CD1c-positive myeloid dendritic cell (primary cell): ENCODE data around the gene PNLIPRP1.

Experiments used
- DNase-seq: peaks from one replicate; pipeline ENCODE4 v3.0.0-alpha.2; 2016; ENCODE audit errors: extremely low spot score

Gene PNLIPRP1

GRCh38 chr10:116631871-116632295, 41.1 kb downstream of the PNLIPRP1 start:
- DNase-seq: no peak

GRCh38 chr10:116632596-116633215, 41.9 kb downstream of the PNLIPRP1 start:
- no peak for DNase-seq

DNA sequence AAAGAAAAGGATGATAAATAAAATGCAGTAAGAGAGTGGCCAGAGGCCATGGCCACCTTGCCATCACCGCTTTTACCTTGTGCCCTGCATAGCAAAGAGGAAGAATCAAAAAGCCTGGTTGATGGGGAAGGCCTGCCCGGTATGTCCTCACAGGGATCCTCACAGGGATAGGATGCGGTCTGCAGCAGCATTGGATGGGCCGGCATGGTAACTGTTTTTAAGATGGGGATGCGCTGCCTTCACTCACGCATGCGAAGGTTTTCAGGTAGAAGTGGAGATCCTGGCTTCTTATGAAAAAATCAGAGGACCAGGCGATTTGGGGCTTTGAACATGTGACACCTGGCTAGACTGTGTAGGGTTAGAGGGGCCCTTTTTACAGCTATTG, 42.4 kb downstream of the PNLIPRP1 start:
- no peak for DNase-seq

DNA sequence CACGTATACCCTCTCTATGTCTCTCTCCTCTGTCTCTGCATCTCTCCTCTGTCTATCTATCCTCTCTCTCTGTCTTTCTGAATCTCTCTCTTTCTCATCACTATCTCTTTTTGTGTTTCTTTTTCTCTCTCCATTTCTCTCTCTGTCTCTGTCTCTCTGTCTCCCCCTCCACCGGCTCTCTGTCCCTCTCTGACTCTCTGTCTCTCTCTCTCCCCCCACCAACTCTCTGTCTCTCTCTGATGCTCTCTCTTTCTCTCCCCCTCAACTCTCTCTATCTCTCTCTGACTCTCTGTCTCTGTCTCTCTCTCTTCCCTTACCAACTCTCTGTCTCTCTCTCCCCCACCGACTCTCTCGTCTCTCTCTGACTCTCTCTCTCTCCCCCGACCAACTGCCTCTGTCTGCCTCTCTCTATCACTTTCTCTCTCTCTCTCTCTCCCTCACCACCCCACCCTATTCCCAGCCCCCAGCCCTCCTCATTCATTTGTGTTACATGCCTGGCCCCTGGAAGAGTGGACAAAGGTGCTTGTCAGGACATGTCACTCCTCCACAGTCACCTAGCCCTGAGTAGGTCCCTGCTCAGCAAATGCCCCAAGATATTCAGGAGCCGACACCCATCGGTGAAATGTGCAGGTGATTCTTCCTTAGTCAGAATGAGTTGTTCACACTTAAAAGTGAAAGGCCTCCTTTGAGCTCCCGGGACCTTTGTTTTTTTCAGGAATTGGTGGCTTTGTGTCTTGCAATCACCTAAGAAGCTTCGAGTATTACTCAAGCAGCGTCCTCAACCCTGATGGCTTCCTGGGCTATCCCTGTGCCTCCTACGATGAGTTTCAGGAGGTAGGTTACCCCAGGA, 43.6 kb downstream of the PNLIPRP1 start:
- no peak for DNase-seq

DNA sequence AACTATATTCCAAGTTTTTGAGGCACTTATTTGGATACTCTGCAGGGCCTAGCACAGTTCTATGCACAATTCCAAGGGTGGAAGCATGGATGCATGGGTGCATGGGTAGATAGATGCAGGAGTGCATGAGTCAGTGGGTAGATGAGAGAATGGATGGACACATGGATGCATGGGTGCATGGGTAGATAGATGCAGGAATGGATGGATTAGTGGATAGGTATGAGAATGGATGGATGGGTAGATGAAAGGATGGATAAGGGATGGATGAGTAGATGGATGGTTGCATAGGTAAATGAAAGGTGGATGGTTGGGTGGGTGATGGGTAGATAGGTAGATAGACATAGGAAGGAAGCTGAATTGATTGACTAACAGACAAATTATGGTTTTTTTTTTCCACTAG, 45.6 kb downstream of the PNLIPRP1 start:
- DNase-seq: no peak

- no peak for DNase-seq
These were observed 46.2 kb downstream of the PNLIPRP1 start for GRCh38 chr10:116636976-116637375.

DNA sequence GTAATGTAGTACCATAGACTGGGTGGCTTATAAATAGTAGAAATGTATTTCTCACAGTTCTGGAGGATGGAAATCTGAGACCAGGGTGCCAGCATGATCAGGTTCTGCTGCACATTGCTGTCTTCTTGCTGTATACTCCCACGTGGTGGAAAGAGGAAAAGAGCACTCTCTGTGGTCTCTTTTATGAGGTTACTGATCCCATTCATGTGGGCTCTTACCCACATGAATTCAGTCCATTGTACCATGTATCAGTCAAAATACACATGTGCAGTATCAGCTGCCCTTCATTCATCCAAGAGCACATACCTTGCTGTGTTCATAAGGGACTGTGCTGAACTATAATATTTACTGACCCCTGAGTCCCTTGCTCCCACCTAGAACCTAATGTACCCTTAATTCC, 47.1 kb downstream of the PNLIPRP1 start:
- no peak for DNase-seq

- DNase-seq: no peak
These were observed 55.7 kb downstream of the PNLIPRP1 start for GRCh38 chr10:116646502-116646901.

- no peak for DNase-seq
These were observed 58.1 kb downstream of the PNLIPRP1 start for GRCh38 chr10:116648903-116649302.

GRCh38 chr10:116653885-116654284, 63.1 kb downstream of the PNLIPRP1 start:
- DNase-seq: no peak

- DNase-seq: no peak
These were observed 64.1 kb downstream of the PNLIPRP1 start for GRCh38 chr10:116654816-116655215.

DNA sequence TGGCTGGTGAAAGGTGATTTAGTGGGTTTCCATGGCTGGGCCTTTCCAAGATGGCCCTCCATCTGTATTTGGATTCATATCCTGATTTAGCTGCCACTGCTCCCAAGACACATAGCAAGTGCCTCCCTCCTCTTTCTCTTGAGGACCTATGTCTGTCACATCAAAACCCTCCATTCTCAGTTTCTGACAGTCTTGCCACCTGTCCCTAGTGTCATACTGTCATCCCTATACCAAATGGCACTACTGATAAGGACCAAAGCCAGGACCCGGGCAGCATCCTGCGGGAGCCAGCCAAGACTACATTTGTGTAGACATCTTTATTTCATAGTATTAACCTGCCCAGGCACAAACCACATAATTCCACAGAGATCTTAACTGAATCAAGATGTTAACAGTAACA, 64.8 kb downstream of the PNLIPRP1 start:
- DNase-seq: no peak

GRCh38 chr10:116656044-116656443, 65.3 kb downstream of the PNLIPRP1 start:
- DNase-seq: no peak

DNA sequence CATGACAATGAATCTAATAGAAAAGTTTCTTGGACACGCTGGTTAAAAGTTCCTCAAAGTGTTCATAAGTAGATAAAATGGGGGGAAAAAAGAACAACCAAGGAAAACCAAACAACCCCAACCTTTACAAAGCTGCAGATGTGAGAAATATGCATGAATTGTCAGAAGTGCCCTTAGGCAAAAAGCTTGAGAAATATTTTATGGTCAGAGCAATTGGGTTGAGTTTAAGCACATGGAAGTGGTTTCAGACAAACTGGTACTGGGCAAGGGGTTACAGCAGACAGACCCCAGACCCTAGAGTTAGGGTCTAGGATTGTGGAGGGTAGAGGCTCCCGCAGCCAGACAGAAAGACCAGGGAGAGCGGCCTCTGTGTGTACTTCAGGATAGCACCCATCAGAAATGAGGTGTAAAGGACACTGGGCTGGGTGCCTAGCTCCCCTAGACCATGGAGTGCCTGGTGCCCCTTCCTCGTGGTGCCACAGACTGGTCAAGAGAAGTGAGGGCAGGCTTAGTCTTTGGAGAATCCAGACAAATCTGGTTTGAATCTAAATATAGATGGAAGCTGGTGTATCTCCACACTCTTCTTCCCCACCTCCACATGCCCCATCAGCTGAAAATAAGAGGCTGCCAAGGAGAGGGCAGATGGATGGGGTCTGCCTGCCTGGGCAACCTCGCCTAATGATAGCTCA, 67.2 kb downstream of the PNLIPRP1 start:
- no peak for DNase-seq
